Measurements from ENCODE around the gene PROSER2.

PROSER2 gene

GRCh38 chr10:11910102-11910501, 86.9 kb downstream of the PROSER2 start:
- no peak for DNase-seq

GRCh38 chr10:11913079-11913641, 90.0 kb downstream of the PROSER2 start:
- DNase-seq, result no peak

GRCh38 chr10:11918384-11918783, 95.2 kb downstream of the PROSER2 start:
- DNase-seq, result no peak

- no peak for DNase-seq
Observed at GRCh38 chr10:11919271-11919670, 96.1 kb downstream of the PROSER2 start.
